H1 (cell line): ENCODE data around the gene PMFBP1.

Experiments used
- PHF8 ChIP-seq: fragments of 200-600 bp; sonication (generic); conservative IDR thresholded peaks from 2 replicates; pipeline ENCODE4 v1.7.1; 2012; ENCODE audit warnings: low read depth, mild to moderate bottlenecking, inconsistent platforms, low read length, moderate library complexity
- TF ChIP-seq, protein P1 (sequence below), 3 experiments: IDR thresholded peaks; 1 replicate in 2 of 3; 2 replicates in 1 of 3; pipeline versions ENCODE4 v1.5.1 to v1.6.1; 2011; ENCODE audit warnings: low read length in 3 of 3, mild to moderate bottlenecking in 3 of 3, inconsistent platforms in 2 of 3, low read depth in 1 of 3, moderate library complexity in 1 of 3; ENCODE audit not compliant: insufficient read depth in 1 of 3; ENCODE audit errors: control extremely low read depth in 1 of 3

- TF ChIP-seq, protein P1, sequence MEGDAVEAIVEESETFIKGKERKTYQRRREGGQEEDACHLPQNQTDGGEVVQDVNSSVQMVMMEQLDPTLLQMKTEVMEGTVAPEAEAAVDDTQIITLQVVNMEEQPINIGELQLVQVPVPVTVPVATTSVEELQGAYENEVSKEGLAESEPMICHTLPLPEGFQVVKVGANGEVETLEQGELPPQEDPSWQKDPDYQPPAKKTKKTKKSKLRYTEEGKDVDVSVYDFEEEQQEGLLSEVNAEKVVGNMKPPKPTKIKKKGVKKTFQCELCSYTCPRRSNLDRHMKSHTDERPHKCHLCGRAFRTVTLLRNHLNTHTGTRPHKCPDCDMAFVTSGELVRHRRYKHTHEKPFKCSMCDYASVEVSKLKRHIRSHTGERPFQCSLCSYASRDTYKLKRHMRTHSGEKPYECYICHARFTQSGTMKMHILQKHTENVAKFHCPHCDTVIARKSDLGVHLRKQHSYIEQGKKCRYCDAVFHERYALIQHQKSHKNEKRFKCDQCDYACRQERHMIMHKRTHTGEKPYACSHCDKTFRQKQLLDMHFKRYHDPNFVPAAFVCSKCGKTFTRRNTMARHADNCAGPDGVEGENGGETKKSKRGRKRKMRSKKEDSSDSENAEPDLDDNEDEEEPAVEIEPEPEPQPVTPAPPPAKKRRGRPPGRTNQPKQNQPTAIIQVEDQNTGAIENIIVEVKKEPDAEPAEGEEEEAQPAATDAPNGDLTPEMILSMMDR (IDR thresholded peaks at IDR 0.05; ENCODE audit: control extremely low read depth in 1 of 3, insufficient read depth in 1 of 3, low read depth in 1 of 3, low read length in 3 of 3) = no peak
- no peak for TF ChIP-seq PHF8
Observed at GRCh38 chr16:72105978-72106377, 66.0 kb downstream of the PMFBP1 start.
